ENCODE data around the gene PCED1B.
"Not testable (repeated sequence)": the region's sequence is repeated elsewhere in the genome, so short reads cannot be mapped to it uniquely, and the experiment has no call there.

The PCED1B gene

DNA sequence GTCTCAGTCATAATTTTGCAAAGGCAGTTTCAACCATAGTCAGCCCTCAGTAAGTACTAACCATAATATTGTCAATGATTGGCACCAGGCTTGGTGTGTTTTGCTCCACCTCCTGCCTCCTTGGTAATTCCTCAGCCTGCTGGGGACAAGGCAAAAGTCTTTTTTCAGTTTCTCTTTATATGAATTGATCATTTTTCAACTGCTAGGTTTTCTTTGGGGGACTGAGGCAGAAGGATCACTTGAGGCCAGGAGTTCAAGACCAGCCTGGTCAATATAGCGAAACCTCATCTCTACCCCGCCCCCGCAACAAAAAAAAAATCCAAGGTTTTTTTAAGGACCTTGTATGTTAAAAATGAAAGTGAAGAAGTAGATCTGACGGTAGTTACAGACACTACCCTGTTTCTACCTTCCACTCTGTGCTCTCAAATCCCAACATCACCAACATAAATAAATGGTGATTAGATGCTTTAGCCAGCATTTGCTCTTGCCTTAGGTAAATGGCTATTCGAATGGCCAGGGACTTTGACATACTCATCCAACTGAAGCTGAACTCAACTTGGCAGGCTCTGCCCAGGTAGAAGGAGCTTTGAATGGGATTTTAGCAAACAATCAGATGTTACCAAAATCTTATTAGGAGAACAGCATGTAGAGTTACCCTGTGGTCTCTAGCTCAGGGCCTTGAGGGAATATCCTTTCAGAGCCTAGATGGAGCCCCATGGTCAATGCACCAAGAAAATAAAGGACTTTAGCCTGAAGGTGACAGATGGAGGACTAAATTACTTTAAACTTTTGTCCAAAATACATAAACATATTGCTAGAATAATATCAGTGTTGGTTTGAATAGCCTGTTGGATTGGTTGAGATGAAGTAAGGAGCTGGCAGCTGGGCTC is 127.3 kb downstream of the PCED1B start:
- DNase-seq (ENCODE audit: low read depth in 1 of 2, low spot score in 1 of 2): no peak

DNA sequence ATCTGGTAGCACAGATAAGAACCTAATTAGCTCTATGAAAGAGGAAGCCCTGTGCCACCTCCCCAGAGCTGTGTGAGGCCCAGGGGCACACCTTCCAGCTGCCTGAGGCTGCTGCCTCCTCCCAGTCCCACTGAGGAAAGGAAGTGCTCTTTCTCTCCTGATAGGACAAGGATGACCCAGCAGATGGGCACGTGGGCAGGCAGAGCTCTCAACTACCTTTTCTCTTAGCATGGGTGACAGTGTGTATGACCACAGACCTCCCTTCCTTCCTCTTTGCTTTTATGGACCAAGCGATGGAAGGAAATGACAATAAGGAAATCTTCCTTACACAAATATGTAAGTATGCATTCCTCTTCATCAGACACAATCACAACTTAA is 127.9 kb downstream of the PCED1B start:
- DNase-seq (ENCODE audit: low read depth in 1 of 2, low spot score in 1 of 2): no peak

DNA sequence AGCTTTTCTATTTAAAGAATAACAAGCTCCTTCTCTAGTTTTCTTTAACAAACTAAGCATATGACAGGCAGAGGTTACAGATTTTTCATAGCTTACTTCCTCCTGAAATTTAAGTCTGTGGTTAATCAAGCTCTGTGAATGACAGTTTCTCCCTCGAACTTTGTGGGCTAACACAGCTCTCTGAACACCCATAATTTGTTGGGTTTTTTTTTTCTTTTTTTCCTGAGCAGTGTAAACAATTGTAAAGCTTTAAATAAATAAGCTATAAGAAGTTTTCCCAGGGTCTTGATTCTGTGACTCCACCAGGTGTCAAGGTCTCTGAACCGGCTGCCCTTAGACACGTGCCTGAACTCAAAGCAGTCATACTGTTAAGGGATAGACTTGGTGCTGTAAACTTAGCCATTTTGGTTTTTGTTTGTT is 128.4 kb downstream of the PCED1B start:
- DNase-seq (ENCODE audit: low read depth in 1 of 2, low spot score in 1 of 2): no peak

DNA sequence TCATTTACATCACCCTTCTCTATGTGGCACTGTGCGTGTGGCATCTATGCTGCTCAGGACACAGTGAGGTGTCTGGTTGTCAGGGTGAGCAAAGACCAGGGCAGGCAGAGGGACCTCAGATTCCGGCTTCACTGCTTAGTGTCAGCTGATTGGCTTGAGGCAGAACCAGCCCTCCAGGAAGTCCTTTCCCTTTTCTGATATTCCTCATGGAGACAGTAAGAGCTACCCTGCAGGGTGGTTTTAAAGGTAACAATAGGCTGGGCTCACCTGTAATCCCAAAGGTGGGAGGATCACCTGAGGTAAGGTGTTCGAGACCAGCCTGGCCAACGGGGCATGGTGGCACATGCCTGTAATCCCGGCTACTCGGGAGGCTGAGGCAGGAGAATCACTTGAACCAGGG is 129.6 kb downstream of the PCED1B start:
- DNase-seq (ENCODE audit: low read depth in 1 of 2, low spot score in 1 of 2): no peak

DNA sequence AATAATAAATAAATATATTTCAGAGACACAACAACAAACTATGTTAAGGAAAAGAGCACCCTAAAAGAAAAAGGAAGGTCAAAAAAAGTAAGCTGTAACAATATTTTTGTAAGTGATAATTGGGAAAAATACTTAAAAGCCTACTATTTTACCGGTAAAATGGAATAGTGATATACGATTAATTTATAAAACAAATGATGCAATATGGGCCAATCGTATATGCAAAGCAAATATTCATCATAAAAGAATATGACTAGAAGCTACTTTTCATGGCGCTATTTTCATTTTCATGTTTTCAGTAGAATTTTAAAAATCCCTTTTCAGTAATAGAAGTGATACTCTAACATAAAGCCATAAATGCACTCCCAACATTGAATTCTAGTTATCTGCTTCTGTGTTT is 131.4 kb downstream of the PCED1B start:
- DNase-seq (ENCODE audit: low read depth in 1 of 2, low spot score in 1 of 2): no peak

DNA sequence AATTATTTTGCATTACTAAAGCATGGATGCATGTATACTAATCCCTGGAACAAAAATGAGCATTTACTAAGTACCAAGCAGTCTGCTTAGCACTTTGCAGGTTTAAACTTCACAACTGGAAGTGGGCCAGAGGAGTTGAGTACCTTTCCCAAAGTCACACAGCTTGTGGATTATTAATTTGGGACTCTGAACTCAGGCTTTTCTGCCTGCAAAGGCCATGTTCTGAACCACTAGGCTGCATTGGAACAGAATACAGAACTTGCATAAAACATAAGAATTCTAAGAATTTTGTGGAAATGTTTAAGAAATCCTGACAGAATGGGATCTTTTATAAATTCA is 133.2 kb downstream of the PCED1B start:
- no peak for DNase-seq (ENCODE audit: low read depth in 1 of 2, low spot score in 1 of 2)

DNA sequence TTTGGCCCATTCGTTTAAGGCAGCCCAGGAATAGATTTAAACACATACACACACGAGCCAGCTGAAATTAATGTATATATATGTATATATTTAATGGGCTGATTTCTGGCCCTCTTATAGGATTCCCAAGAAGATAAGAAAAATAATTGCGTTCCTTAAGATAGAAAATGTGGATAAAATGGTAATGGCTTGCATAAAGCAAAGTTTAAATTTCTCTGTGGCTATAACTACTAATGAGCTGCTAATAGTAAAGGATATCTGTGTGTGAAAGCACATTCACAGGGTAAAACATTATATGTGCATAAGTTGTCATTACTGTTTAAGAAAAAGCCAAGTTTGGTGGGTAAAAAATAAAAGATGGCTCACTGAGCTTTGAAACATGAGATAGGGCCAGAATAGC is 134.0 kb downstream of the PCED1B start:
- DNase-seq (ENCODE audit: low read depth in 1 of 2, low spot score in 1 of 2): no peak

DNA sequence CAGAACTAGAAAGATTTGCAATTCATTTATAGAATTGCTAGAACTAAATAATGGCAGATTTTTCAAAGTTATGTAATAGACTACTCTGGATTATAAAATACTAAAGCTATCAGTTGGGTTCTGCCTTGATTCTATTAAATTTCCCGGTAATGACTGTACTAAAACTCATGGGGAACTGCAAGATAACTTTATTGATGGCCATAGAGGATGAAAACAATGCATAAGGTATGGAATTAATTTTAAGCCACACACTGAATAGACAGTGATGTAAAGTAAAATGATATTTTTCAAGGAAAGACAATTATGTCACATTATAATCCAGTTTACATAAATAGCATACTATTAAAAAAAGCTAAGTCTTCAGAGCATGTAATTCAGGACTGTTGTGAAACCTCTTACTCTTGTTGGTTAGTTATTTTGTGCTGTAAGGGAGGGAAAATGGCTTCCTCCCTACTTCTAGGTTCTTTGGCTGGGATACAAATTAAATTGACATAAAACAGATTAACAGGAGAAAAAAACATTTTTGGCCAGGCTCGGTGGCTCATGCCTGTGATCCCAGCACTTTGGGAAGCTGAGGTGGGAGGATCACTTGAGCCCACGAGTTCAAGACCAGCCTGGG is 134.7 kb downstream of the PCED1B start:
- no peak for DNase-seq (ENCODE audit: low read depth in 1 of 2, low spot score in 1 of 2)

DNA sequence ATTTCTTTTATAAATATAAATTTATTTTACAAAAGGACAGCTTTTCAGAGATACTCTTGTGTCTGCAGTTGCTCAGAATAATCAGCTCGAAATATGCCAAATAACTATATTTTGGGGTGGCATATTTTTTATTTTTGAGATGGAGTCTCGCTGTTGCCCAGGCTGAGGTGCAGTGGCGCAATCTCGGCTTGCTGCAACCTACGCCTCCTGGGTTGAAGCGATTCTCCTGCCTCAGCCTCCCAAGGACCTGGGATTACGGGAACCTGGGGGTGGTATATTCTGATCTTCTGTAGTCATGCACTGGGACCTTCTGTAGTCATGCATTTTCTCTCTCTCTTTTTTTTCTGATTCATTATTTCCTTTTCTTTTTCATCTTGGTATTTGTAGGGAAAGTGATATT is 135.3 kb downstream of the PCED1B start:
- no peak for DNase-seq (ENCODE audit: low read depth in 1 of 2, low spot score in 1 of 2)

DNA sequence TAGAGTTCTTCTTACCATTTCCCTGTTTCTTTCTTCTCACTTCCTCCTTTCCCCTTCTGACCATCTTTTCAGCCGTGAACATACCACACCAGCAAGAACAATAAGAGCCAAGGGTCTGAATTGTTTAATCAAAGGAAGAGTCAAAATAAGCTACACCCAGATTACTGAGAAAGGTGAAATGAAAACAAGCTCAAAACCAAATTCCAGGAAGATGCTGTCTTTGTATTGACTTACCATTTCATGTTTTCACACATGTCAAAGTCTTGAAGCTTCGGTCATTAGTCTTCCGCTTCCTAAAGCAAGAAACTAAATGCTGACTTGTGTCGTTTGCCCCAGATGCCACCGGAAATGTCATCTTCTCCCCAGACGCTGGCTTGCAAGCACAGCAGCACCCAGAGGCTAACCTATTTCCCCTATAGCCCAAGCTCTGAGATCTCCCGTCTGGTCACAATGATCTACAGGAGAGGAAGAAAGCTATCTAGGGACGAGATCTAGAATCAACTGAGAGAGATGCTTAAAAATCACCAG is 136.8 kb downstream of the PCED1B start:
- DNase-seq (ENCODE audit: low read depth in 1 of 2, low spot score in 1 of 2): peak in 1 of 2 donors; percentile 71

DNA sequence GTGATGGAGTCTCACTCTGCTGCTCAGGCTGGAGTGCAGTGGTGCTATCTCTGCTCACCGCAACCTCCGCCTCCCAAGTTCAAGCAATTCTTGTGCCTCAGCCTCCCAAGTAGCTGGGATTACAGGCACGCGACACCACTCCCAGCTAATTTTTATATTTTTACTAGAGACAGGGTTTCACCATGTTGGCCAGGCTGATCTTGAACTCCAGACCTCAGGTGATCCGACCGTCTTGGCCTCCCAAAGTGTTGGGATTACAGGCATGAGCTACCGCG is 138.1 kb downstream of the PCED1B start:
- not testable (repeated sequence) for DNase-seq (ENCODE audit: low read depth in 1 of 2, low spot score in 1 of 2)

DNA sequence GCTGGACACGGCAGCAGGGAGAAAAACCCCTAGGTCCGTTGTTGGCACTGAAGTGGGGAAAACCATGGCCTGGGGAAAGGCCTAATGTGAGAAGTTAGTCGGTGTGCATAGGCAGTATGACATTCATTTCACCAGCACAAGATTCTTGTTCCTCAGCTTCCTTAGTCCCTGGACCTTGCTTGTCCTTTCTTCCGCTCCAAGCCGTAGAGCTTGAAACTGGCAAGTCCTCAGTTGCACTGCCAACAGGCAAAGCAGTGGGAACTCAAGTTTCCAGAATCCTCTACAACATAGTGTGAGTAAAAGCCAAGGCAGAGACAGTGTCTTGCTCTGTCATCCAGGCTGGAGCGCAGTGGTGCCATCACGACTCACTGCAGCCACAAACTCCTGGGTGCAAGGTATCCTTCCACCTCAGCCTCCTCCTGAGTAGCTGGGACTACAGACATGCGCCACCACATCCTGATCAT is 138.8 kb downstream of the PCED1B start:
- DNase-seq (ENCODE audit: low read depth in 1 of 2, low spot score in 1 of 2): no peak

DNA sequence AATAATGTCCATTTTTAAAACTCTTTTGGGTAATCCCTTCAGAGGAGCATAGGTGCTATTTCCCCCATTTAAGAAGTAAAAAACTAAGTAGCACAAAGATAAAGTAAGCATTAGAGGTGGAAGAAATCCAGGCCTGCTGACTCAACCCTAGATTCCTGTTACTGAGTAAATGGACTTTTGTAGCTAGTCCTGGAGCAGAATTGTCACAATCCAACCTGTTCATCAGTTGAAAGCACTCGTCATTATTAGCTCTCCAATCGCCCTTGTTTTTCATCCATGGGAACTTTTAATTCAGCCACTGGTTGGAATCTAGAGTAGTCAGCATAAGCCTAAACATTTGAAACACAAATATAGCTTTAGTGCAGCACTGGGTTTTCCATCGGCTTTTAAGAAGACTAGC is 139.8 kb downstream of the PCED1B start:
- no peak for DNase-seq (ENCODE audit: low read depth in 1 of 2, low spot score in 1 of 2)

DNA sequence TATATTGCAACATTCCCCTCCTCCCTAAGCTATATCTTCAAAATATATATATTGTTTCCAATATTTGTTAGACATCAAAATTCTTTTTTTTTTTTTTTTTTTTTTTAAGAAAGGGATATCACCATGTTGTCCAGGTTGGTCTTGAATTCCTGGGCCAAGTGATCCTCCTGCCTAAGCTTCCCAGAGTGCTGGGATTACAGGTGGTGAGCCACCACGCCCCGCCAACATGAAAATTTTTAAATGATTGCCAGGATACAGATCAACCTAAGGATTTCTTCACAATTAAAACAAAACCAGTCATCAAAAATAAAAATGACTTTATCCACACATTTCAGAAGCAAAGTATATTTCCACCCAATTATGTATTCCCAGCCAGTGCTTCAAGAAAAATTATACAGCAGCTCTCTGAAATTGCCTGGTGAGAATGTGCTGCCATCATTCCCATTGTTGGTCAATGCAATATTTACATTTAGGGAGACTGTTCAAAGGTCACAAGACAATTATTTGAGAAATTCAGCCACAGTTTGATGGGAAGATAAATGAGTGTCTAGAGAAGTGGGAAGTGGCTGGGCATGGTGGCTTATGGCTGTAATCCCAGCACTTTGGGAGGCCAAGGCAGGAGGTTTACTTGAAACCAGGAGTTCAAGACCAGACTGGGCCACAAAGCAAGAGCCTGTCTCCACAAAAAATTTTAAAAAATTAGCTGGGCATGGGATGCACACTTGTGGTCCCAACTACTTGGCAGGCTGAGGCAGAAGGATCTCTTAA is 142.0 kb downstream of the PCED1B start:
- no peak for DNase-seq (ENCODE audit: low read depth in 1 of 2, low spot score in 1 of 2)

DNA sequence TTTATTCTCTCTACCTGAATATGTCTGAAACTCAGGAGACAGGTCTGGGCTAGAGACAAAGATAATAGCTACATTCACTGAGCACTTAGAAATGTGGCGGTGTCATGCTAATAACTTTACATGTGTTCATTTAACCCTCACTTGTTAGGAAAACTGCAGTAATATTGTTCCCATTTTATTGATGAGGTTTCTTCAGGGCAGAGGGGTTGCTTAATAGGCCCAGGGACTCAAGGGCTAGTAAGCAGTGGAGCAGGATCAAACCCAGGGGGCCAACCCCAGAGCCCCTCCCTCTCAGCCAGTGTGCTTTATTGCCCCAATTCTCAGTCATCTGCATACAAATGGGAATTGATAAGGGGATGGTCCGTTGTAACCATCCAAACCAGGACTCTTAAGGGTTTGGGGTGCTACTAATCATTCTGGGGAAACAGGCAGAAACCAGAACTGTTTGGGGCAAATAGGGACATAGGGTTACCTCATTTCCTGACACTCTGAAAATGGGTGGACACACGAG is 143.2 kb downstream of the PCED1B start:
- DNase-seq (ENCODE audit: low read depth in 1 of 2, low spot score in 1 of 2): no peak

DNA sequence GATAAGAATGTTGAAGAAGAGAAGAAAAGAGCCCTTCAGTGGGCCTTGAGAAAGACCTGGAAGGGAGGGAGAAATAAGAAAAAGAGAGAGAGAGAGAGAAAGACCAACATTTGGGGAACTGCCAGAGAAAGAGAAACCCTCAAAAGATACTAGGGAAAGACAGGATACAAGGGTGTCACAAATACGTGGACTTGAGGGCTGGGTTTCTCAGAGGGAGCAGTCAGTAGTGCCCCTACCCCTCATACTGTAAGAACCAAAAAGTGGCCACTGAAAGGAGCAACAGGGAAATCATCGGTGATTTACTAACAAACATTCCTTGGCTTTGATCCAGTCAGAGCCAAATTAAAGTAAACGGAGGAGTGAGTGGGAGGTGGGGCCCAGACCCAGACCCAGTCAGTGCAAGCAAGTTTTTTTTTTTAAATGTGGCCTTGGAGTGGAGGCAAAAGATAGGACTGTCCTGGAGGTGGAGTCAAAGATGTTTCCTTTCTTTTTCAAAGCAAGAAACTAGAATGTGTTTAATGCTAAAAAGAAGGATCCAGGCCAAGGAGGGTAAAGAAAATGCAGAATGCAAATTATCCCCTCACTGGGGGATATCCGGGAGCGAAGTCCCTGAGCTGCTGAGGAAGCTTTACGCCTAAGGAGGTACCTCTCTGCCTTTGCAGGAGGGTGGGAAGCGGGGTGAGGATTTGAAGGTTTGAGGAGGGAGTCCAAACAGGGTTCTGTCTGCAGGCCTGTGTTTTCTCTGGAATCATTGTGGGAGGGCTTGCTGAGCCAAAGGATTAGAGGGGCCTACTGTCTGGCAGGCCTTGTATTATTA is 143.8 kb downstream of the PCED1B start:
- DNase-seq (ENCODE audit: low read depth in 1 of 2, low spot score in 1 of 2): no peak

DNA sequence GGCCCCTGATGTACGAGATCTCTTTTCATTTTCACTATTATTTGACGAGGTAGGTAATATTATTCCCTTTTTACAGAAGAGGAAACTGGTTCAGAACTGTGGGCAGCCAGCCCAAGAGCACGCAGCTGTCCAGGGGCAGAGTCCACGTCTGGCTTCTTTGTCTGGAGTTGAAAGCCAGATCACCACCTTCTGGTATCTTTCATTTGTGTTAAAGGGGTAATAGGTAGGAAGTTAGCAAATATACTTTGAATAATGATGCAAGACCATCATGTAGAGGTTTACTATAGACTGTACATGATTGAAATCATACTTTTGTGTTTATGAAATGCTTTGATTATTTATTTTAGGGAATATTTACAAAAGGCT is 144.4 kb downstream of the PCED1B start:
- no peak for DNase-seq (ENCODE audit: low read depth in 1 of 2, low spot score in 1 of 2)

DNA sequence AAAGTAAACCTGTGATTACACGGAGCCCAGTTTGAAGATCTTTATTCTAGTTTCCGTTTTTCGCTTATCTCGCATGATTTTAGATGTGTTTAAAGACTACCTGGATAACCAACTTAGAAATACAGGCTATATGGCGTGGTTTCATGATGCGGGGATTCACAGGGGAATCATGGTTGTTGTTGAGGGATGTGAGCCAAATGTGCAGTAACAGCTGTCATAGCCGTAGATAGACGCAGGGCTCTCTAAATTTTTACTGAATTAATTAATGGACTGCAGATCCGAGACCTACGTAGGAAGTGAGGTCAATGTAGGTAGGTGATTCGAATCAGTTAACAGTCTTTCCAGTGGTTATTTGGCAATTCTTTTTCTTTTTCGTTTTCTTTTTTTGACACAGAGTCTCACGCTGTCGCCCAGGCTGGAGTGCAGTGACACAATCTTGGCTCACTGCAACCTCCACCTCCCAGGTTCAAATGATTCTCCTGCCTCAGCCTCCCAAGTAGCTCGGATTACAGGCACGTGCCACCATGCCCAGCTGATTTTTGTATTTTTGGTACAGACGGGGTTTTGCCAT is 145.2 kb downstream of the PCED1B start:
- DNase-seq (ENCODE audit: low read depth in 1 of 2, low spot score in 1 of 2): no peak

DNA sequence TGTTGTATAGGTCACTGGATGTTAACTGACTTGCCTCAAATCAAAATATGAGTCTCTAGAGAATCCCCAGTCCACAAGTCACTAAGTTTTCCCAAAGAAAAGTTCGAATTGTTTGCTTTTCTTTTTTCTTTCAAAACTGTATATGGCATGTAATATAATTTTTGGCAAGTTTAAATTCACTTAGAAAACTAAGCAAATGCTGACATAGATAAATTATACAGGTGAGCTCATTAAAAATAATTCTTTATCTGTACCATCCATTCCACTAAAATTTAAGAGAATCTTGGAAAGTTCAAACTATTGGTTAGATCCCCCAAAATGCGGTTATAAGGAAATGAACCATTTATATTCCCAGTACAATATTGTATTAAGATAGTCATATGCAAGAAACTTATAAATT is 145.9 kb downstream of the PCED1B start:
- no peak for DNase-seq (ENCODE audit: low read depth in 1 of 2, low spot score in 1 of 2)

DNA sequence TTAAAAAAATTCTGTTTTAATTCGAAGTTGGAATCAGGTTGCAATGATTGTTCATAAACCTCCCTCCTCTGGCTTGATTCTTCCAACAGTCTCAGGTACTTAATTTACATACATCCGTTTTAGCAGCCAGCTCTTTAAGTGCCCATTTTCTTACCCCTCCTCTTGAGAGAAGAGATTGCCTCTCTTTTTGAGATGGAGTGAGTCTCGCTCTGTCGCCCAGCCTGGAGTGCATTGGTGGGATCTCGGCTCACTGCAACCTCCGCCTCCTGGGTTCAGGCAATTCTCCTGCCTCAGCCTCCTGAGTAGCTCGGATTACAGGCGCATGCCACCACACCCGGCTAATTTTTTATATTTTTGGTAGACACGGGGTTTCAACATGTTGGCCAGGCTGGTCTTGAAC is 146.8 kb downstream of the PCED1B start:
- DNase-seq (ENCODE audit: low read depth in 1 of 2, low spot score in 1 of 2): no peak

DNA sequence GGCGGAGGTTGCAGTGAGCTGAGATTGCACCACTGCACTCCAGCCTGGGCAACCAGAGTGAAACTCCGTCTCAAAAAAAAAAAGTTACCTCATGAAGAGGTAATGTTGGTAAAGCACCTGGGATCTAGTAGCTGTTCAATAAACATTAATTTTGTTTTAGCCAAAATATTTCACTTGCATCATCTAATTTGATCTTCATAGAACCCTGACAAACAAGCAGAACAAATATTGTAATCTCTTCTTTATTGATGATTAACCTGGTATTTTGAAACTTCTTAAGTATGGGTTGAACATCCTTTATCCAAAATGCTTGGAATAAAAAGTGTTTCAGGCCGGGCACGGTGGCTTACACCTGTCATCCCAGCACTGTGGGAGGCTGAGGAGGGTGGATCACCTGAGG is 149.4 kb downstream of the PCED1B start:
- no peak for DNase-seq (ENCODE audit: low read depth in 1 of 2, low spot score in 1 of 2)
